Measurements from ENCODE around the gene LARP6.

LARP6 gene

DNA sequence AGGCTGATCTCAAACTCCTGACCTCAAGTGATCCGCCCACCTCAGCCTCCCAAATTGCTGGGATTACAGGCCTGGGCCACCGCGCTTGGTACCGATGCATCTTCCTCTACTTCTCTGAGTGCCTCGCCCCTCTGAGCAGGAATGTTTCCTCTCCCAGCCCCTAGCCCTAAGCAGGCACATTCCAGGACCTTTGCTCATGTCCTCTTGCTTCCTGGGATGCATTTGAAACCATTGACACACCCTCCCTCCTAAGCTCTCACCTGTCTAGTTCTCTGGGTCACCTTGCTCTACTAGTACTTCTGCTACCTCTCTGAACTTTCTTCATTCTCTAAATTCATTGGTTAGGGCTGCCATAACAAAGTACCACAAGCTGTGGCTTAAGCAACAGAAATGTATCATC lies 72.7 kb downstream of the LARP6 start:
- H3K79me2 ChIP-seq (ENCODE audit: insufficient read depth, low read length): no peaks in the 10 kb centered on the region
- H3K9ac ChIP-seq (ENCODE audit: low read depth, low read length, poor library complexity, severe bottlenecking): no peak overlapping the region
- H3K9me3 ChIP-seq (ENCODE audit: insufficient read depth, low read depth, low read length): no peaks in the 10 kb centered on the region
- TF ChIP-seq, protein P1, sequence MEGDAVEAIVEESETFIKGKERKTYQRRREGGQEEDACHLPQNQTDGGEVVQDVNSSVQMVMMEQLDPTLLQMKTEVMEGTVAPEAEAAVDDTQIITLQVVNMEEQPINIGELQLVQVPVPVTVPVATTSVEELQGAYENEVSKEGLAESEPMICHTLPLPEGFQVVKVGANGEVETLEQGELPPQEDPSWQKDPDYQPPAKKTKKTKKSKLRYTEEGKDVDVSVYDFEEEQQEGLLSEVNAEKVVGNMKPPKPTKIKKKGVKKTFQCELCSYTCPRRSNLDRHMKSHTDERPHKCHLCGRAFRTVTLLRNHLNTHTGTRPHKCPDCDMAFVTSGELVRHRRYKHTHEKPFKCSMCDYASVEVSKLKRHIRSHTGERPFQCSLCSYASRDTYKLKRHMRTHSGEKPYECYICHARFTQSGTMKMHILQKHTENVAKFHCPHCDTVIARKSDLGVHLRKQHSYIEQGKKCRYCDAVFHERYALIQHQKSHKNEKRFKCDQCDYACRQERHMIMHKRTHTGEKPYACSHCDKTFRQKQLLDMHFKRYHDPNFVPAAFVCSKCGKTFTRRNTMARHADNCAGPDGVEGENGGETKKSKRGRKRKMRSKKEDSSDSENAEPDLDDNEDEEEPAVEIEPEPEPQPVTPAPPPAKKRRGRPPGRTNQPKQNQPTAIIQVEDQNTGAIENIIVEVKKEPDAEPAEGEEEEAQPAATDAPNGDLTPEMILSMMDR (conservative IDR thresholded peaks at IDR 0.05; ENCODE audit: low read length): no peak
- TF ChIP-seq EZH2phosphoT487 (IDR thresholded peaks at IDR 0.05; ENCODE audit: borderline replicate concordance): no peak
- H4K20me1 ChIP-seq (ENCODE audit: insufficient read depth, low read length, poor library complexity, severe bottlenecking): no peaks in the 10 kb centered on the region
- no peaks in the 10 kb centered on the region for H3K4me1 ChIP-seq (ENCODE audit: insufficient read depth, low read length, poor library complexity, severe bottlenecking)
- no peak overlapping the region for H3K4me3 ChIP-seq (ENCODE audit: low read length, poor library complexity, severe bottlenecking)
- H3F3A ChIP-seq (ENCODE audit: low read depth): no peaks in the 10 kb centered on the region
- H3K9me2 ChIP-seq (replicated peaks; ENCODE audit: low read depth, low read length): no peaks in the 10 kb centered on the region
- H3K36me3 ChIP-seq (ENCODE audit: insufficient read depth, low read length): no peaks in the 10 kb centered on the region
- H3K4me2 ChIP-seq (ENCODE audit: low read depth, low read length, poor library complexity, severe bottlenecking): no peak overlapping the region
- H2AFZ ChIP-seq (ENCODE audit: low read length): no peak overlapping the region
- no peaks in the 10 kb centered on the region for H3K27me3 ChIP-seq (ENCODE audit: insufficient read depth, low read length, poor library complexity, severe bottlenecking)

Data from Loucy (cell line).